Testis (tissue), 2 donors: ENCODE data around the gene H6PD.

Experiments
- CTCF ChIP-seq, 3 experiments: fragments of 450-650 bp in 2 of 3; fragments of 200-600 bp in 1 of 3; sonication (generic) in 1 of 3; IDR thresholded peaks; one replicate each; pipeline ENCODE4 v1.5.1; 2016 to 2019; ENCODE audit warnings: antibody characterized with exemption in 3 of 3, mild to moderate bottlenecking in 2 of 3, moderate library complexity in 1 of 3
- POLR2A ChIP-seq: fragments of 450-650 bp; IDR thresholded peaks from one replicate; pipeline ENCODE4 v1.6.1; 2017; ENCODE audit warnings: antibody characterized with exemption, mild to moderate bottlenecking, moderate library complexity

GRCh38 chr1:9238550-9238949 is 4.0 kb downstream of the H6PD start:
- no peak for TF ChIP-seq CTCF (IDR thresholded peaks at IDR 0.05)
- TF ChIP-seq POLR2A = no peak
